HG03103 (cell line): ENCODE results near the gene SLC24A4.

ENCODE experiments used
- ATAC-seq: cut with Tn5 transposase; IDR thresholded peaks from one replicate; pipeline ENCODE4 v1.9.1; 2021; ENCODE audit warnings: low read depth; ENCODE audit not compliant: unreplicated experiment

SLC24A4 gene

GRCh38 chr14:92453691-92454090, 130.7 kb downstream of the SLC24A4 start:
- ATAC-seq = no peak

- ATAC-seq = no peak
Observed at GRCh38 chr14:92455231-92455630, 132.3 kb downstream of the SLC24A4 start.

- ATAC-seq = no peak
Observed at GRCh38 chr14:92456215-92457015, 133.4 kb downstream of the SLC24A4 start.

DNA sequence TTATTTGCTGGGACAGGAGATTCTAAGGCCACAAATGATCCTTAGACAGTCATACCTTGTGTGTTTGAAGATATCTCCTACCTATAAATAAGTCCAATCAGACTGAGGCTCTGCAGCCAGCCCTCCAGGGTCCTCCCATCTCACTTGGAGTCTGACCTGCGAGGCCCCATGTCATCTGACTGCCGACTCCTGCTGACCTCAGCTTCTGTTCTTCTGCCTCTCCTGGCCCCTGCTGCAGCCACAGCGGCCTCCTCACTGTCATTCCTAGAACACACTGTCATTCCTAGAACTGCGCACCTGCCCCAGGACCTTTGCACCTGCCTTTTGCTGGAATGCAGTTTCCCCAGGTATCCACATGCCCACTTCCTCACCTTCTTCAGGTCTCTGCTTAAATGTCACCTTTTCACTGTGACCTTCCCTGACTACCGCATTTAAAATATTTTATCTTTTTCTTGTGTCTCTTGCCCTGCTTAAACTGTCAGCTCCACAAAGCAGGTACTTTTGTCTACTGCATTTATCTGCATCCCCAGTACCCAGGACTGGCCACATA, 134.1 kb downstream of the SLC24A4 start:
- ATAC-seq = no peak

GRCh38 chr14:92458136-92459029, 135.4 kb downstream of the SLC24A4 start:
- no peak for ATAC-seq

GRCh38 chr14:92459030-92459949, 136.3 kb downstream of the SLC24A4 start:
- no peak for ATAC-seq

- no peak for ATAC-seq
Observed at GRCh38 chr14:92459950-92460421, 137.0 kb downstream of the SLC24A4 start.

- ATAC-seq = no peak
Observed at GRCh38 chr14:92460541-92460915, 137.6 kb downstream of the SLC24A4 start.

DNA sequence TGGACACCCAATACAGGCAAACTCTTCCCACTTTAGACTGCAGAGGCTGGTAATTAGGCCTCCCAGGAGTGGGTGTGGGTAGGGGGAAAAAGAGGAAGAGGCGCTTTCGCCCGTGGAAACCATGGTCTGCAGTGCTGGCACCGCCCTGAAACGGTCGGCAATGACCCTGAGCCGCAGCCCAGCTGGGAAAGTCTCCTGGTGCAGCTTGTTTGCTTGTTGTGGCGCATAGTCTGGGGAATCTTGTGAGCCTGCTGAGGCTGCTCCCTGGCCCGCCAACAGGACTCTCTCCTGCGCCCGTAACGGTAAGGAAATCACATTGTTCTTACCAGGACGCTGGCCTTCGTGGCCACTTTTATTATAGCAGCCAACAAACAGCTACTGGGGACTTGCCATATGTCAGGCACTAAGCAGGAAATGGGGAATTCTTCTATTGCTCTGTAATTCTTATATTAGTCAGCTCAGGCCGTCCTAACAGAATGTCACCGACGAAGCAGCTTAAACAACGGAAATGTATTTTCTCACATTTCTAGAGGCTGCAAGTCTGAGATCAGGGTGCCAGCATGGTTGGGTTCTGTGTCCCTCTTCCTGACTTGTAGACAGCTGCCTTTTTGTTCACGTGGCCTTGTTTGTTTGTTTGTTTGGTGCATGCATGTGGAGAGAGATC, 138.1 kb downstream of the SLC24A4 start:
- ATAC-seq = no peak

DNA sequence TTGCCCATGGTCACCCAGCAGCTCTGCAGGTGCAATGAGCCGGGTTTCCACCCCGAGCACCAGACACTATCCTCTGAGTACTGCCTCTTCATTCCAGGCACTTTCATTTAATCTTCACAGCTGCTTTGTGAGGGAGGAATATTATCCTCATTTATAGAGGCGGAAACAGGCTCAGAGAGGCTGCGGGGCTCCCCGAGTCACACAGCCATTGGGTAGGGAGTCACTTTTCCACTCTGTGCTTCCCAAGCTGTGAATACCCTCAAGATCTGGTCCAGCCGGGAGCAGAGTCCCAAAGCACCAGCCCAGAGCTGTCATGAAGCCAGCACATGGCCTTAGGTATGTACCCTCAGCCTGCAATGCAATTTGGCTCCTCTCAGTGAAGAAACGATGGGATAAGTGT, 138.9 kb downstream of the SLC24A4 start:
- ATAC-seq = no peak

DNA sequence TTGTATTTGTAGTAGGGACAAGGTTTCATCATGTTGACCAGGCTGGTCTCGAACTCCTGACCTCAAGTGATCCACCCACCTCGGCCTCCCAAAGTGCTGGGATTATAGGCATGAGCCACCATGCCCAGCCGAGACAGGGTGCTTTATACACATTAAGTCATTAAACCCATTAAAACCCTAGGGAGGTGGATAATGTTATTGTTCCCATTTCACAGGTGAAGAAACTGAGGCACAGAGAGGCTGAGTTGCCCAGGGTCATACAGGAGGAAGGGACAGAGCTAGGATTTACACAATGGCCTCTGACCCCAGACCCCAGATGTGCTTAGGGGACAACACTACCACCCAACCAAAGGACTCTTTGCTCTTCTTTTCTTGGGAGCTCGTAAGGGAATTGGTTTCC, 139.6 kb downstream of the SLC24A4 start:
- no peak for ATAC-seq

DNA sequence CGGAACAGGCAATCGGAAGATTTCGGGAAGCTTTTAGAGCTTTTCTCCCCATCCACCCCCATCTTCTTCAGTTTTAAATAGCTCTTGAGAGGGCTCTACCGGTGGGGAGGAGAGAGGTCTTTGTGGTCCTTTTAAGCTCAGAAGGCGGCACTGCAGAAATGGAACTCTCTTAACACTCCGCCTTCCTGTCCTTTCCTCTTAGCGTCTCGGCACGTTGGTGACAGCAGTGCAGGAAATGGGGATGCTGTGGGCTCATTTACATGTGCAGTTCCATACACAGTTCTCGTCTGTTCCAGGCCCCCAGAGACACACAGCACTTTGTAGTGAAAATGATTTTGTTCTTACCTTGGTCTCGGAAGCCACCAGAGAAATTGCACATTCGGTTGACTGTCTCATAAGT, 140.2 kb downstream of the SLC24A4 start:
- ATAC-seq = no peak

DNA sequence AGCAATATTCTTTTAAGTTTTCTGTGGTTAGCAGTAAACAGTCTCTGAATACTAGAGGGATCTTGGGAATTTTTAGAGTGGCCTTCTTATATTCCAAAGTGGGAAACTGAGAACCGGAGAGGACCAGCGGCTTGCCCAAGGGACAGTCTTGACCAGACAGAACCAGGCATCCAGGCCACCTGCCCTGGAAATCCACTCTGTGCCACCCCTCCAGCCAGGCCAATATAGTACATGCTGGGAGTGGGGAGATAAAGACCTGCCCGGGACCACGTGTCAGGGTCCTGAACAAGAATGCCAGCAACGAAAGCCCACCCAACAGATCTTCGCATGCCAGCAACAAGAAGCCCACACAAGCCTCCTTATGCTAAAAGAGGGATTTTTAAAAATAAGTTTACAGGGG, 141.2 kb downstream of the SLC24A4 start:
- no peak for ATAC-seq

GRCh38 chr14:92464716-92465115, 141.8 kb downstream of the SLC24A4 start:
- no peak for ATAC-seq

DNA sequence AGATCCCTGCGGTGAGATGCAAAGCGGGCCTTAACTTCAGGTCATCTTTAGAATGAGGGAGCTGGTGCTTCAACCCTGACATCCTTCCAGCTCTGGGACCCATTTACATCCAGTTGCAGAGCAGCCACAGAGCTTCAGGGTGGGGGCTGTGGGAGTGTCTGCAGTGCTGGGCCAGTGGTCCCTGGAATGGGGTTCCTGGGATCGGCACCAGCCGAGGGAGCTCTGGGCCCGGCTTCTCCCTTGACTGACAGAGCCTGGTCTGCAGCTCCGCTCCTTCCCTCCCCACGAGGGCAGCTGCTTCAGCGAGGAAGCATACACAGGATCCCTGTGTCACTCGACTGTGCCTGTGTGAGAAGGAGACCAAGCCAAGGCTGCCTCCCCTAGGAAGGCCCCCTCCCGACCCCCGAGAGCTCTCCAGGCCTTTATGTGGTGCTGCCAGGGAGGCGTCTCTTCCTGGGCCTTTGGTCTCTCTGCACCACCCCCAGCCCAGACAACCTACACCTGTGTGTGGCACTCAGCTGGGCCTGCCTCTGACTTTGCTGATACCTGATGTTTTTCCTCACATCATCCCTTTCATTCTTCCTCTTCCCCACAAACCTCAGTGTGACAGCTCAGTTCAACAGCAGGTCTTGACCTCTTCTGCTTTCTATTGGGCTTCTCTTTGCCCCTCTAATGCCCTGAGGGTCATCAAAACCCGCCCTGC, 142.5 kb downstream of the SLC24A4 start:
- ATAC-seq = no peak

GRCh38 chr14:92466059-92466458, 143.1 kb downstream of the SLC24A4 start:
- ATAC-seq = no peak

DNA sequence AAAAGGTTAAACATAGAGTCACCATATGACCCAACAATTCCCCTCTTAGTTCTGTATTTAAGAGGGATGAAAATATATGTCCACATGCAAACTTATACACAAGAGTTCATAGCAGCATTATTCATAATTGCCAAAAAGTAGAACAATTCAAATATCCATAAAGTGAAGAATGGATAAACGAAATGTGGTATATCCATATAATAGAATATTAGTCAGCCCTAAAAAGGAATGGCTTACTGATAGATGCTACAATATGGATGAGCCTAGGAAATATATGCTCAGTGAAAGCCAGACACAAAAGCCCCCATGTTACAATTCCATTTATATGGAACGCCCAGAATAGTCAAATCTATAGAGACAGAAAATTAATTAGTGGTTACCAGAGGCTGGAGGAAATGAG, 146.6 kb downstream of the SLC24A4 start:
- ATAC-seq = no peak

- no peak for ATAC-seq
Observed at GRCh38 chr14:92470215-92470614, 147.2 kb downstream of the SLC24A4 start.

DNA sequence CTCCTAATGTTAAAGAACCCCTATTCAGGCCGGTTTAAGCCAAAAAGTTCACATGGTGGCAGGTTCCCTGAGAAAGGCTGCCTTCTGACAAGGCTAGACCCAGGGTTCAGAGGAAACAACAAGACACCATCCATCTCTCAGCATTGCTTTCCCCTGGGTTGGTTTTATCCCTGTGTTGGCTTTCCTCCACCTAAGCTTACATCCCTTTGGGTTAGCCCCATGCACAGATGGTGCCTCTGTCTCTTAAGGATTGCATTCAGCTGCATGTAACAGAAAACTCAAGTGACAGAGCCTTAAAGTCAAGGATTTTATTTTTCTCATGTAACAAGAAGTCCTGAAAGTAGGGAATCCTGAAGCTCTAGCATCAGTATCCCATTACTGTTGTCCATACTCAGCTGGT, 147.8 kb downstream of the SLC24A4 start:
- ATAC-seq = no peak
